LNCaP clone FGC (cell line): ENCODE results near the gene TRIM7.
"Not testable (repeated sequence)": the region's sequence is repeated elsewhere in the genome, so short reads cannot be mapped to it uniquely, and the experiment has no call there.

Source experiments
- DNase-seq: peaks from one replicate; pipeline ENCODE4 v3.0.0-alpha.2; 2011; ENCODE audit warnings: low read depth
- H3K4me3 ChIP-seq: 2 replicates; pipeline ENCODE4 v1.5.1; 2011; ENCODE audit warnings: mild to moderate bottlenecking, low read depth, low read length, control low read depth
- TF ChIP-seq, protein P1 (sequence below): IDR thresholded peaks from 2 replicates; pipeline ENCODE4 v1.5.1; 2012; ENCODE audit warnings: mild to moderate bottlenecking; ENCODE audit not compliant: control insufficient read depth, insufficient read depth; ENCODE audit errors: extremely low read depth

TRIM7 gene

DNA sequence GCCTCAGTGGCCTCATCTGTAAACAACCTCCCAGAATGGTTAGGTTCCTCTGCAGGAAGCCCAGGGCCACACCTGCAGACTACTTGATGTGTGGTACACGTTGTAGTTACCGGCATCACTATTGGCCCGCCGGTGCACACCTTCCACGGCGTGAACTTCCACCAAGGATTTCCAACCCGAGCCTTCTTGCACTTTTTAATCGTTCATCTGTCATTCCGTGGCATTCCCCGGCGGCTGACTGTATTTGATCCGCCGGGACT, 12.7 kb upstream of the TRIM7 start:
- H3K4me3 ChIP-seq = peak overlapping the region; percentile 43
- TF ChIP-seq, protein P1, sequence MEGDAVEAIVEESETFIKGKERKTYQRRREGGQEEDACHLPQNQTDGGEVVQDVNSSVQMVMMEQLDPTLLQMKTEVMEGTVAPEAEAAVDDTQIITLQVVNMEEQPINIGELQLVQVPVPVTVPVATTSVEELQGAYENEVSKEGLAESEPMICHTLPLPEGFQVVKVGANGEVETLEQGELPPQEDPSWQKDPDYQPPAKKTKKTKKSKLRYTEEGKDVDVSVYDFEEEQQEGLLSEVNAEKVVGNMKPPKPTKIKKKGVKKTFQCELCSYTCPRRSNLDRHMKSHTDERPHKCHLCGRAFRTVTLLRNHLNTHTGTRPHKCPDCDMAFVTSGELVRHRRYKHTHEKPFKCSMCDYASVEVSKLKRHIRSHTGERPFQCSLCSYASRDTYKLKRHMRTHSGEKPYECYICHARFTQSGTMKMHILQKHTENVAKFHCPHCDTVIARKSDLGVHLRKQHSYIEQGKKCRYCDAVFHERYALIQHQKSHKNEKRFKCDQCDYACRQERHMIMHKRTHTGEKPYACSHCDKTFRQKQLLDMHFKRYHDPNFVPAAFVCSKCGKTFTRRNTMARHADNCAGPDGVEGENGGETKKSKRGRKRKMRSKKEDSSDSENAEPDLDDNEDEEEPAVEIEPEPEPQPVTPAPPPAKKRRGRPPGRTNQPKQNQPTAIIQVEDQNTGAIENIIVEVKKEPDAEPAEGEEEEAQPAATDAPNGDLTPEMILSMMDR = no peak
- DNase-seq = no peak

DNA sequence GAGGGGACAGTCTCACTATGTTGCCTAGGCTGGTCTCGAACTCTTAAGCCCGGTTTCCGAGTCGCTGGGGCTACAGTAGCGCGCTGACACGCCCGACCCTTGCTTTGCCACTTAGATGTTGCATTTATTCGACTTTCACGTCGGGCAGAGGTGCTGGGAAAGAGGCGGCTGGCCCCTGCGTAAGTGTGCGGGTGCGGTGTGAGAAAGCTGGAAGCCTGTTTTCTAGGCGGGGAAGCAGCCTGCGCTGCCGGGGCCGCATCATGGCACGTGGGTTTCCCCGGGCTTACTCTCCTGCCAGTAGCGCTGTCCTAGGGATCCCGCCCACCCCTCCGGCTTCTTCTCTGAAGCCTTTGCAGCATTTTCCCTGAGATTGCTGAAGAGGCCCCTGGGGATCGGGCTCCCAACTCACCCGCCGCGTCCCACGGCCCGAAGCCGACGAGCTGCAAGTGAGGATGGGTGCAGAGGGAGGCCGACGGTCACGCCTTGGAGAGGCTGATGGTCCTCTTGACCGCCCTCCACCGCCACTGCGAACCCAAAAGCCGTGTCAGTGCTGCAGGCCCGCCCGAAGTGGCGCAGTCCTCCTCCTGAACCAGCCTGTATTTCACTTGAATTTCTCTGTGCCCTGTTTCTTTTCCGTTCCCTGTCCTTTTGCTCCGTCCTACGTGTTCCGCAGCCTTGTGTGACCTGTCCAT, 12.3 kb upstream of the TRIM7 start:
- no peak for DNase-seq
- TF ChIP-seq, protein P1 = no peak

DNA sequence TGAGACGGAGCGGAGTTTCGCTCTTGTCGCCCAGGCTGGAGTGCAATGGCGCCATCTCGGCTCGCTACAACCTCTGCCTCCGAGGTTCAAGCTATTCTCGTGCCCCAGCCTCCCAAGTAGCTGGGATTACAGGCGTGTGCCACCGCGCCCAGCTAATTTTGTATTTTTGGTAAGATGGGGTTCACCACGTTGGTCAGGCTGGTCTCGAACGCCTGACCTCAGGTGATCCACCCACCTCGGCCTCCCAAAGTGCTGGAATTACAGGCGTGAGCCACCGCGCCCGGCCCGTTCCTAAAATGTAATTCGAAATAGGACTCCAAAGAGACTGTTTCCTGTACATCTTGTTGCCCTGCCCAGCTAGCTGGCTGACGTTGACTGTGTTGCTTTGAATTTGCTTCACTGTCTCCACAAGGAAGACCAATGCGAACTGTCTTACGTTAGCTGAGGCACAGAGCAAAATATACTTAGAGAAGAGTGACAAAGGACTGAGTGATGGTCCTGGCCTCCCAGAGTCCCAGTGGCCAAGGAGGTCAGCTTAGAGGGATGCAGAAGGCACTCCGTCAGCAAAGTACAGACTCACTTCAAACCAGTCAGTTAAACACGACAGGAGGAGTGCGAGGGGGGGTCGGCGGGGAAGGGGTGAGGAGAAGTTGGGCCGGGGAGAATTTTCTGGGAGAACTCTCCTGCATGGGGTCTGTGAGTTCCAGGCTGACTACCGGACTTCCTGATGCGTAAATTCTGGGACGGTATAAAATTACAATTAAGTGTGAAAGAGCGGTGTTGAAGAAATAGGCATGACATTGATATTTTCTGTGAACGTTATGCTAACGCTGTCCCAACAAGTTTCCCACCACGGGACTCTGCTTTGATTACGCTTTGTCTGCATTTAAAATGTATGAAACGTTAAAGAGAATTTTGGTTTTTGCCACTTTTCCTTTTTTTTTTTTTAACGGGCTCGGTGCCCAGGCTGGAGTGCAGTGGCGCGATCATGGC, 11.3 kb upstream of the TRIM7 start:
- TF ChIP-seq, protein P1 = no peak
- H3K4me3 ChIP-seq = peak overlapping the region; percentile 44
- no peak for DNase-seq

More for the DNA sequence above, 12.3 kb upstream of the TRIM7 start:
- H3K4me3 ChIP-seq = peak overlapping the region; percentile 43

DNA sequence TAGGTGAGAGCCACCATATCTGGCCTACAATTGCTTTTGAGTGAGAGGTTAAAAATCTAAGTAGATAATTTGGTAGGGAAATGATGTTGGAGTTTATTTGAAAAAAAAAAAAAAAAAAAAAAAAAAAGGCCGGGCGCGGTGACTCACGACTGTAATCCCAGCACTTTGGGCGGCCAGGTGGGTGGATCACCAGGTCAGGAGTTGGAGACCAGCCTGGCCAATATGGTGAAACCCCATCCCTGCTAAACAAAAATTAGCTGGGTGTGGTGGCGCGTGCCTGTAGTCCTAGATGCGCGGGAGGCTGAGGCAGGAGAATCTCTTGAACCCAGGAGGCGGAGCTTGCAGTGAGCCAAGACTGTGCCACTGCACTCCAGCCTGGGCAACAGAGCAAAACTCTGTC, 9.3 kb upstream of the TRIM7 start:
- DNase-seq, H3K4me3 ChIP-seq: not testable (repeated sequence)

DNA sequence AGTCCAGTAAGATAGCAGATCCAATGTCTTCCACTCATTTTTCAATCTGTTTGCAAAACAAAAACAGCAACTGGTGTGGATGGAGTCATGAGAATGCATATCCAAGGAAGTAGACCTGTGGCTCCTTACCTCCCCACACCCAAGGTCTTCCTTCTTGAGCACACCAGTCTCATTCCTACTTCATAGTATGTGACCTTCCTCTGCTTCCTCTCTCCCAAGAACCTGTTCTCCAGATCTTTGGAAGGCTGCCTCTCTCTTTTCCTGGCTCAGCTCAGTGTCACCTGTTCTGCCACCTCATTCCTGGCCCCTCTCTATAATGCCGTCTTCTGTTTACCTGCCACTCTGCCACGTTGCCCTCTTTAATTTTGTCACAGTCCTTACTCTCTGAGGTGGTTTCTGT, 7.9 kb upstream of the TRIM7 start:
- TF ChIP-seq, protein P1 = no peak
- no peak overlapping the region for H3K4me3 ChIP-seq
- no peak for DNase-seq

DNA sequence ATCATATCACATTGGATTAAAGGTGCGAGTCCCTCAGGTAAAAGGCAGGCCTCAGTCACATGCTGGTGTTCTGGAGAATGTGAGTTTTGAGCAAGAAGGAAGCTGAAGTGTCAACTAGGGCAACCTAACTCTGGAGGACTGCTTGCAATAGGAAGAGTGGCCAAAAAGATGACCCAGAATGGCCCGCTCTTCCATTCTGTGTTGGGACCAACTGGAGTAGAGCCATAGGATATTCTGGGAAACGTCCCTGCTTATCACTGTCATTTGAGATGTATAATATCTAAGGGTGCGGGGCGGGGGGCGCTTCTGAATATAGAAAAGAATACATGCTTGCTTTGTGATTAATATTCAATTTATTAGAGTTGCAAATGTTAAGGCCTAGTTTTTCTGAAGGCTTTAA, 7.1 kb upstream of the TRIM7 start:
- TF ChIP-seq, protein P1 = no peak
- no peak overlapping the region for H3K4me3 ChIP-seq
- DNase-seq = no peak

DNA sequence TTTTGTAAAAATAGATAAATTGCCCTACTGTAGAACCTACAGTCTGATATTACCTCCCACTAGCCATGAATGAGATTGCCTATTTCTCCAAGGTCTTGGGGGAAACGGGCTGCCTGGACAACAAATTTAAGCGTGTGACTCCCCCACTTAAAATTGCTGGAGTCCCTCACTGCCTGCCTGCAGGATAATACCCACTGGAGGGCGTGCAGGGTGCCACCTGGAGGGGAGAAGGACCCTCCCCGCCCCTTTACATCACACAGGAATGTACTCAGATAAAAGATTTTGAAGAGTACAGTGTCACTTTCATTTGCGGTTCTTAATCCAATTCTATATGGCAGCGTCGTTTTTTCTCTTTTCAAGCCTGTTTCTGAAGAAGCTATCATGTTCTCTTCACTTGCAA, 6.2 kb upstream of the TRIM7 start:
- no peak overlapping the region for H3K4me3 ChIP-seq
- DNase-seq = no peak
- TF ChIP-seq, protein P1 = no peak

DNA sequence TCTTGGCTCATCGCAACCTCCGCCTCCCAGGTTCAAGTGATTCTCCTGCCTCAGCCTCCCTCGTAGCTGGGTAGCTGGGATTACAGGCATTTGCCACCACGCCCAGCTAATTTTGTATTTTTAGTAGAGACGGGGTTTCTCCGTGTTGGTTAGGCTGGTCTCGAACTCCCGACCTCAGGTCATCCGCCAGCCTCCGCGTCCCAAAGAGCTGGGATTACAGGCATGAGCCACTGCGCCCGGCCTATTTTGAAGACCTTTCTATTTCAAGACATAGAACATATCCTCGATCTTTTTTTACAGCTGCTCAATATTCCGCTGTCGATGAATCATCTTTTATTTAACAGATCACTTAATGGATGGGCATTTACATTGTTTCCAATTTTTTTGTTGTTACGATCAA, 5.7 kb upstream of the TRIM7 start:
- not testable (repeated sequence) for DNase-seq, H3K4me3 ChIP-seq

DNA sequence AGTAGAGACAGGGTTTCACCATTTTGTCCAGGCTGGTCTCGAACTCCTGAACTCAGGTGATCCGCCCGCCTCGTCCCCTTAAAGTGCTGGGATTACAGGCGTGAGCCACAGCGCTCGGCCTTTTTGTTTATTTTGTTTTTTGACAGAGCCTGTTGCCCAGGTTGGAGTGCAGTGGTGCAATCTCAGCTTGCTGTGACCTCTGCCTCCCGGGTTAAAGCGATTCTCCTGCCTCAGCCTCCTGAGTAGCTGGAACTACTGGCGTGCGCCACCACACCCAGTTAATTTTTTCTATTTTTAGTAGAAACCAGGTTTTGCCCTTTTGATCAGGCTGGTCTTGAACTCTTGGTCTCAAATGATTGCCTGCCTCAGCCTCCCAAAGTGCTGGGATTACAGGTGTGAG, 5.2 kb upstream of the TRIM7 start:
- DNase-seq, H3K4me3 ChIP-seq: not testable (repeated sequence)

DNA sequence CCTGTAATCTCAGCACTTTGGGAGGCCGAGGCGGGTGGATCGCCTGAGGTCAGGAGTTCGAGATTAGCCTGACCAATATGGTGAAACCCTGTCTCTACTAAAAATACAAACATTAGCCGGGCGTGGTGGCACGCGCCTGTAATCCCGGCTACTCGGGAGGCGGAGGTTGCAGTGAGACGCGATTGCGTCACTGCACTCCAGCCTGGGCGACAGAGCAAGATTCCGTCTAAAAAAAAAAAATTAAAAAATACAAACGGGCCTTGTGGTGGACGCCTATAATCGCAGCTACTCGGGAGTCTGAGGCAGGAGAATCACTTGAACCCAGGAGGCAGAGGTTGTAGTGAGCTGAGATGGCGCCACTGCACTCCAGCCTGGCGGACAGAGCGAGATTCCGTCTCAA, 4.0 kb upstream of the TRIM7 start:
- not testable (repeated sequence) for DNase-seq, H3K4me3 ChIP-seq
